ENCODE measurements around the gene TCF7L1.

The TCF7L1 gene

DNA sequence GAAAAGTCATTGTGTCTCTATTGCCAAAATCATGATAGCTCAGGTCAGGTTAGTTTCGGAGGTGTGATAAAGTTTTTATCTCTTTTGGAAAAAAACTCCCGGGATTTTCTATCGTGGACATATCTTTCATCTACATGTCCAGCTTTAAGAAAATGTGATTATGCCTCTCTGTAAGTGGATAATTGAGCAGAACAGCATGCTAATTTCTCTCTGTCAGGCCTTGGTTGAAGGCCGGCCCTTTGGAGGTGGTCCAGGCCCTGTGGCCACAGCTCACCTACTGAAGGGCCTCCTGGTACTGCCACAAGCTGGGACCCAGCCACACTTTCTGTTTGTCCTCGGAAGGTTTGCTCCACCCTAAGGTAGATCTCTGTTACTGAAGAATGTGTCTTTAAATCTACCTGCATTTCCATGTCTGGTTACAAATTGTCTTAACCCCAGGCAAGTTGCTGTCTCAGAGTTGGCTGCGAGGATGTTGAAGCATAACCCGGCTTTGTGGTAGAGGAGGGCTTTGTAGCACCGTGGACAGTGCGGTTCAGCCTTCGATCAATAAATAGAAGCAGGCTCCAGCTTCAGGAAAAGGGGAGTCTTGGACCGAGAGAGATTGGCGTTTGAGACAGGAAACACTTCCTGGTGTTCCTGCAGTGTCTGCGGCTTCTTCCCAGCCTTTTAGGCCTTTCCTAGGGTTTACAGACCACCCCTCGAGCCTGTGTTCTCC, 25.5 kb downstream of the TCF7L1 start:
- H3K27ac ChIP-seq (replicated peaks), result no peak overlapping the region
- no peaks in the 10 kb centered on the region for H3K27me3 ChIP-seq (ENCODE audit: insufficient read depth, poor library complexity, severe bottlenecking)
- H3K4me3 ChIP-seq (replicated peaks; ENCODE audit: insufficient read depth, low read length), result no peak overlapping the region
- TF ChIP-seq GABPA (IDR thresholded peaks at IDR 0.05; ENCODE audit: low read depth), result no peak
- TF ChIP-seq, protein P1, sequence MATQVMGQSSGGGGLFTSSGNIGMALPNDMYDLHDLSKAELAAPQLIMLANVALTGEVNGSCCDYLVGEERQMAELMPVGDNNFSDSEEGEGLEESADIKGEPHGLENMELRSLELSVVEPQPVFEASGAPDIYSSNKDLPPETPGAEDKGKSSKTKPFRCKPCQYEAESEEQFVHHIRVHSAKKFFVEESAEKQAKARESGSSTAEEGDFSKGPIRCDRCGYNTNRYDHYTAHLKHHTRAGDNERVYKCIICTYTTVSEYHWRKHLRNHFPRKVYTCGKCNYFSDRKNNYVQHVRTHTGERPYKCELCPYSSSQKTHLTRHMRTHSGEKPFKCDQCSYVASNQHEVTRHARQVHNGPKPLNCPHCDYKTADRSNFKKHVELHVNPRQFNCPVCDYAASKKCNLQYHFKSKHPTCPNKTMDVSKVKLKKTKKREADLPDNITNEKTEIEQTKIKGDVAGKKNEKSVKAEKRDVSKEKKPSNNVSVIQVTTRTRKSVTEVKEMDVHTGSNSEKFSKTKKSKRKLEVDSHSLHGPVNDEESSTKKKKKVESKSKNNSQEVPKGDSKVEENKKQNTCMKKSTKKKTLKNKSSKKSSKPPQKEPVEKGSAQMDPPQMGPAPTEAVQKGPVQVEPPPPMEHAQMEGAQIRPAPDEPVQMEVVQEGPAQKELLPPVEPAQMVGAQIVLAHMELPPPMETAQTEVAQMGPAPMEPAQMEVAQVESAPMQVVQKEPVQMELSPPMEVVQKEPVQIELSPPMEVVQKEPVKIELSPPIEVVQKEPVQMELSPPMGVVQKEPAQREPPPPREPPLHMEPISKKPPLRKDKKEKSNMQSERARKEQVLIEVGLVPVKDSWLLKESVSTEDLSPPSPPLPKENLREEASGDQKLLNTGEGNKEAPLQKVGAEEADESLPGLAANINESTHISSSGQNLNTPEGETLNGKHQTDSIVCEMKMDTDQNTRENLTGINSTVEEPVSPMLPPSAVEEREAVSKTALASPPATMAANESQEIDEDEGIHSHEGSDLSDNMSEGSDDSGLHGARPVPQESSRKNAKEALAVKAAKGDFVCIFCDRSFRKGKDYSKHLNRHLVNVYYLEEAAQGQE (IDR thresholded peaks at IDR 0.05; ENCODE audit: insufficient replicate concordance, low read depth), result no peak
- no peak for TF ChIP-seq SPI1 (IDR thresholded peaks at IDR 0.05; ENCODE audit: borderline replicate concordance, low read depth)
- DNase-seq (ENCODE audit: low read depth in 1 of 2, low spot score in 1 of 2), result no peak

DNA sequence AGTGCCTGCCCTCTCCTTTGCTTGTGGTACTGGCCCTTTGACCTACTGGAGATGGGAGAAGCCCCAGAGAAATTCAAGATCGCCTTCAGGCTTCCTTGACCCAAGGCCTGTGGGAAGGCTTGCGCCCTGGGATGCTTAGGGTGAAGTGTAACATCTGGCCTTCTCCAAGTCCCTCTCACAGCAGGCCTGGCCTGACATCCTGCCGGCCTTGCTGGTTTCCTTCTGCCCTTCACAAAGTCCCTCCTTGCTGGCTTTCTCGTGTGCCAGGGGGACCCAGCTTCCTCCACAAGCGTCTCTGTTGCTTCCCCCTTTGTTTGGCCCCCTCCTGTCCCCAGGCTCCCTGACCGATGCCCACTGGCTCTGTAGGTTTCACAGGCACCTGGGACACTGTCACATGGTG, 26.4 kb downstream of the TCF7L1 start:
- no peak for DNase-seq (ENCODE audit: low read depth in 1 of 2, low spot score in 1 of 2)
- H3K27me3 ChIP-seq (ENCODE audit: insufficient read depth, poor library complexity, severe bottlenecking), result peaks cover 2% of the 10 kb centered on the region
- TF ChIP-seq, protein P2, sequence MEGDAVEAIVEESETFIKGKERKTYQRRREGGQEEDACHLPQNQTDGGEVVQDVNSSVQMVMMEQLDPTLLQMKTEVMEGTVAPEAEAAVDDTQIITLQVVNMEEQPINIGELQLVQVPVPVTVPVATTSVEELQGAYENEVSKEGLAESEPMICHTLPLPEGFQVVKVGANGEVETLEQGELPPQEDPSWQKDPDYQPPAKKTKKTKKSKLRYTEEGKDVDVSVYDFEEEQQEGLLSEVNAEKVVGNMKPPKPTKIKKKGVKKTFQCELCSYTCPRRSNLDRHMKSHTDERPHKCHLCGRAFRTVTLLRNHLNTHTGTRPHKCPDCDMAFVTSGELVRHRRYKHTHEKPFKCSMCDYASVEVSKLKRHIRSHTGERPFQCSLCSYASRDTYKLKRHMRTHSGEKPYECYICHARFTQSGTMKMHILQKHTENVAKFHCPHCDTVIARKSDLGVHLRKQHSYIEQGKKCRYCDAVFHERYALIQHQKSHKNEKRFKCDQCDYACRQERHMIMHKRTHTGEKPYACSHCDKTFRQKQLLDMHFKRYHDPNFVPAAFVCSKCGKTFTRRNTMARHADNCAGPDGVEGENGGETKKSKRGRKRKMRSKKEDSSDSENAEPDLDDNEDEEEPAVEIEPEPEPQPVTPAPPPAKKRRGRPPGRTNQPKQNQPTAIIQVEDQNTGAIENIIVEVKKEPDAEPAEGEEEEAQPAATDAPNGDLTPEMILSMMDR (IDR thresholded peaks at IDR 0.05; ENCODE audit: insufficient read depth, low read length), result no peak
- TF ChIP-seq, protein P1 (IDR thresholded peaks at IDR 0.05; ENCODE audit: insufficient replicate concordance, low read depth), result no peak
- no peak for TF ChIP-seq SPI1 (IDR thresholded peaks at IDR 0.05; ENCODE audit: borderline replicate concordance, low read depth)
- TF ChIP-seq GABPA (IDR thresholded peaks at IDR 0.05; ENCODE audit: low read depth), result no peak
- no peak overlapping the region for H3K27ac ChIP-seq (replicated peaks)
- no peak overlapping the region for H3K4me3 ChIP-seq (replicated peaks; ENCODE audit: insufficient read depth, low read length)

DNA sequence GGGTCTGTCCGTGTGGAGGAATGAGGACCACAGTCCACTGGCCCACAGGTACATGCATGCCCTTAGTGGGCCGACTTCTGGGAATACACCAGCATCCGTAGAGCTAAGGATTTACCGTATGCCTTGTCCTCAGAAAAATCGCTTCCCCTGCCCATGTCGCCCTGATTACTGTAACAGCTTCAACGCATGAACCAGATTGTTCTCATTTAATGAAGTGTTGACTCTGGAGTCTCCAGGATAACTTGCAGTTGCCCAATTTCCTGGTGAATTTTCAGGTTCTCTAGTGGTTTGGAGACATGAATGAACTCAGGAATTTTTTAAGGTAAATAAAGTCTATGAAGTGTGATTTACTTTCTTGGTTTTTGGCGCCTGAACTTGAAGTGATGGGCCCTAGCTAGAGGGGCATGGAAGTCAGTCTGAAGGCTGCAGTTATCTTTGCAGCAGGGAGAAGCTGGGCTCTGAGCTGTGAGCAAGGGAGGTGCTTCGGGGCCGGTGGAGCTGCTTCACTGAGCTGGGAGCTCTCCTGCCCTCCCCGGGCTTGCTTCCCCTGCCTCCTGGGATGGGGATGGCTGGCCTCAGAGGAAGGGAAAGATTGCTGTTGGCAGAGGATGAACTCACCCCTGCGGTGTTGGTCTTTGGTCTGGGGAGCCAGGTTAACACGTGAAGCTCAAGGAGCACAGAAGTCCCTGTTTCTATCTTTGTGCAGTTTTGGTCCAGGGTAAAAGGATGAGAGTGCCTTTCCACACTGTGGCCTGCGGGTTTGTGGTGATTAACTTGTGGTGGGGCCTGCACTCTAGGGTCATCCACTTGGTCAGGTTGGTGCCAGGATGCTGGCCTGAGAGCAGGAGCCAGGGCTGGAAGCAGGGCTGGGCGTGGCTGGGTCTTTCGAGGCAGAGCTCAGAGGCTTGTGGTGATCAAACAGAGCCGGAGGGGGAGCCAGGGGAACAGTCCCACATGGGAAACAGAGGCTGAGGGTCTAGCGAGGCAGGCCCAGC, 28.1 kb downstream of the TCF7L1 start:
- no peak overlapping the region for H3K27ac ChIP-seq (replicated peaks)
- no peak for TF ChIP-seq POLR2AphosphoS5 (IDR thresholded peaks at IDR 0.05; ENCODE audit: low read depth)
- TF ChIP-seq, protein P2 (IDR thresholded peaks at IDR 0.05; ENCODE audit: insufficient read depth, low read length), result no peak
- no peak overlapping the region for H3K4me3 ChIP-seq (replicated peaks; ENCODE audit: insufficient read depth, low read length)
- peaks cover 5% of the 10 kb centered on the region for H3K27me3 ChIP-seq (ENCODE audit: insufficient read depth, poor library complexity, severe bottlenecking)
- DNase-seq (ENCODE audit: low read depth in 1 of 2, low spot score in 1 of 2), result no peak

DNA sequence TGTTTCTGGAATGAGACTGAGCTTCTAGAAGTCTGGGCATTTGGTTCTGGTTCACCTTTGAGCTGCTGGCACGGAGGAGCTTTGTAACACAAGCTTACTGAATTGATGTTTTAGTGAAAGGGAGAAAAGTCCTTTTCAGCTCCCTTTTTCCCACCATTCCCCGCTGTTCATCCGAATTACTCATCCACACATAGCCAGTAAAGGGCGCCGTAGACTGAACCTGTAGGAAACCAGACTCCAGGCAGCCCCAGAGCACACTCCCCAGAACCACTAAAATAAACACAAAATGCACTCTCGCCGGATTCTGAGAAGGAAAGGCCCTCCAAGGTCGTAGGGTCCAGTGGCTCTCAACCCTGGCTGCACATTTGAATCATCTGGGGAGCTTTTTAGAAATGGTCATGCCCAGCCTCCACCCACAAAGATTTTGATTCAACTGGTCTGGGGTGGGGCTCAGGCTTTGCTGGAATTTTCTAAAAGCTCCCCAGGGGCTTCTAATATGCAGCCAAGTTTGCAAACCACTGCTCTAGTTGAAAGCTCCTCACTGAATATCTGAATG, 29.6 kb downstream of the TCF7L1 start:
- TF ChIP-seq, protein P2 (IDR thresholded peaks at IDR 0.05; ENCODE audit: insufficient read depth, low read length), result no peak
- TF ChIP-seq SPI1 (IDR thresholded peaks at IDR 0.05; ENCODE audit: borderline replicate concordance, low read depth), result no peak
- TF ChIP-seq, protein P1 (IDR thresholded peaks at IDR 0.05; ENCODE audit: insufficient replicate concordance, low read depth), result no peak
- no peak for TF ChIP-seq POLR2AphosphoS5 (IDR thresholded peaks at IDR 0.05; ENCODE audit: low read depth)
- no peak for TF ChIP-seq GABPA (IDR thresholded peaks at IDR 0.05; ENCODE audit: low read depth)
- no peak for DNase-seq (ENCODE audit: low read depth in 1 of 2, low spot score in 1 of 2)
- Histone ChIP-seq H3K4me3 (replicated peaks; ENCODE audit: insufficient read depth, low read length) (no peak overlapping the region), H3K27ac (replicated peaks) (no peak overlapping the region), H3K27me3 (ENCODE audit: insufficient read depth, poor library complexity, severe bottlenecking) (peaks cover 5% of the 10 kb centered on the region)

Data from HL-60 (cell line).